Measurements from ENCODE around the gene MYO1D.
"Not testable (repeated sequence)": the region's sequence is repeated elsewhere in the genome, so short reads cannot be mapped to it uniquely, and the experiment has no call there.

MYO1D gene

DNA sequence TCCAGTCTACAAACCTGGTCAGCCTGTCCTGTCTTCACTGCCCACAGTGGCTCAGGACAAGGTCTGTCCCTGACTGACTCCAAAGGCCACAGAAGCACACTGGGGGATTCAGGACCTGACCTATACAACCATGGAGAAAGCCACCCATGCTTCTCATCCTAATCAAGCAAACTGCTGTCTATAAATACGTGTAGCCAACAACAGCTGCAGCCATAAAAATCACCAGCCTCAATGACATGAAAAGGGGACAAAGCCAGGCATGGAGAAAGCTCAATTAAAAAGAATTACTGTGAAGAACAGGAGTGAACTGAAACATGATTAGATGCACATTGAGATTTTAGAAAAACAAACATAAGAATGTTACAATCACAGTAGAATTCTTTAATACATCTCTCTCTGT lies 220.0 kb downstream of the MYO1D start:
- POLR2A ChIA-PET: interaction anchor here (1.4 kb wide), 1 partner anchor 170 kb away, joined by 3 read pairs; the partner anchor contains the start of gene CDK5R1
- DNase-seq (ENCODE audit: extremely low spot score): no peak
- CTCF ChIA-PET: no interaction called here
- TF ChIP-seq SUZ12 (IDR thresholded peaks at IDR 0.05): no peak
- no peak for TF ChIP-seq SP1 (IDR thresholded peaks at IDR 0.05)
- no peak for TF ChIP-seq ARNT (IDR thresholded peaks at IDR 0.05)
- no peak for TF ChIP-seq TARDBP (IDR thresholded peaks at IDR 0.05)
- no peak for TF ChIP-seq HDGF (IDR thresholded peaks at IDR 0.05; ENCODE audit: borderline replicate concordance)
- no peak for TF ChIP-seq LEF1 (IDR thresholded peaks at IDR 0.05; ENCODE audit: borderline replicate concordance)
- no peak for TF ChIP-seq ZNF384 (IDR thresholded peaks at IDR 0.05)
- no peak for TF ChIP-seq CTBP1 (IDR thresholded peaks at IDR 0.05; ENCODE audit: borderline replicate concordance)
- TF ChIP-seq FOXM1 (IDR thresholded peaks at IDR 0.05; ENCODE audit: borderline replicate concordance): no peak

DNA sequence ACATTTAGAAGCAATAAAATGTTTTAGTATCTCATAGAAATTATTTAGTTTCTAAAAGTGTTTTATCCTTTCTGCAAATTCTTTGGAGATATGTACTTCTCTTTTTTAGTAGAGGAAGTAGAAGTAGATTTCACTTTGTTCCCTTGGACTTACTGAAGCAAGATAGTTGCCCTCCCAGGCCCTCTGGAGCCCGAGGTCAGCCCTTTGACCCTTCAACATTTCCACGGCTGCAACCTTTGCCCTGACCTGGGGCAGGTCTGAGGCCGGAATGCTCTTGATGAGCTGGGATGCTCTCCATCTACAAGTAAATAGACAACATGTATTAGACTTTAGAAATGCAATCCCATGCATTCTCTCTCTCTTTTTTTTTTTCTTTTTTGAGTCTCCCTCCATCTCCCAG lies 222.6 kb downstream of the MYO1D start:
- TF ChIP-seq PKNOX1 (IDR thresholded peaks at IDR 0.05): no peak
- TF ChIP-seq SP1 (IDR thresholded peaks at IDR 0.05): no peak
- TF ChIP-seq FOXK2 (IDR thresholded peaks at IDR 0.05): no peak
- TF ChIP-seq SUZ12 (IDR thresholded peaks at IDR 0.05): no peak
- TF ChIP-seq HDGF (IDR thresholded peaks at IDR 0.05; ENCODE audit: borderline replicate concordance): no peak
- no peak for TF ChIP-seq ZNF384 (IDR thresholded peaks at IDR 0.05)
- no peak for DNase-seq (ENCODE audit: extremely low spot score)
- CTCF ChIA-PET: no interaction called here
- POLR2A ChIA-PET: no interaction called here

GRCh38 chr17:32651084-32651483 lies 225.8 kb downstream of the MYO1D start:
- CTCF ChIA-PET: interaction anchor here (1.2 kb wide), 1 partner anchor 8 kb away, joined by 3 read pairs; no protein-coding TSS in a partner anchor
- no peak for DNase-seq (ENCODE audit: extremely low spot score)
- TF ChIP-seq SP1 (IDR thresholded peaks at IDR 0.05): no peak
- POLR2A ChIA-PET: no interaction called here

DNA sequence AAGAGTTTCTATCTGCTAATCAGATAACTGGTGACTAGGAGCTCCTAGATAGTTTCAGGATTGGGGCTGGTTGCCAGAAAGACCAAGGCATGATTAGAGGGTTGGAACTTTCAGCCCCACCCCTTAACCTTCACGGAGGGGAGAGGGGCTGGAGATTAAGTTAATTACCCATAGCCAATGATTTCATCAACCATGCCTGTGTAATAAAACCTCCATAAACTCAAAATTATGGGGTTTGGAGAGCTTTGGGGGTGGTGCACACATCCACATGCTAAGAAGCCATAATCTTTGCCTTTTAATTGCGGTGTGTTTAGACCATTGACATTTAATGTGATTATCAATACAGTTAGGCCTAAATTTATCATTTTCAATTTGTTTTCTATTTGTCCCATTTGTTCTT lies 228.5 kb downstream of the MYO1D start:
- TF ChIP-seq BHLHE40 (IDR thresholded peaks at IDR 0.05; ENCODE audit: borderline replicate concordance): no peak
- TF ChIP-seq PKNOX1 (IDR thresholded peaks at IDR 0.05): no peak
- TF ChIP-seq TARDBP (IDR thresholded peaks at IDR 0.05): no peak
- TF ChIP-seq CTBP1 (IDR thresholded peaks at IDR 0.05; ENCODE audit: borderline replicate concordance): no peak
- no peak for TF ChIP-seq FOXK2 (IDR thresholded peaks at IDR 0.05)
- no peak for TF ChIP-seq NFRKB (IDR thresholded peaks at IDR 0.05)
- no peak for TF ChIP-seq ARNT (IDR thresholded peaks at IDR 0.05)
- TF ChIP-seq SUZ12 (IDR thresholded peaks at IDR 0.05): no peak
- TF ChIP-seq ELF4 (IDR thresholded peaks at IDR 0.05): no peak
- TF ChIP-seq LEF1 (IDR thresholded peaks at IDR 0.05; ENCODE audit: borderline replicate concordance): no peak
- no peak for DNase-seq (ENCODE audit: extremely low spot score)
- POLR2A ChIA-PET: no interaction called here
- CTCF ChIA-PET: no interaction called here

- POLR2A ChIA-PET: no interaction called here
- TF ChIP-seq LEF1 (IDR thresholded peaks at IDR 0.05; ENCODE audit: borderline replicate concordance): no peak
- no peak for TF ChIP-seq NFRKB (IDR thresholded peaks at IDR 0.05)
- no peak for TF ChIP-seq BHLHE40 (IDR thresholded peaks at IDR 0.05; ENCODE audit: borderline replicate concordance)
- TF ChIP-seq SUZ12 (IDR thresholded peaks at IDR 0.05): no peak
- TF ChIP-seq FOXK2 (IDR thresholded peaks at IDR 0.05): no peak
- no peak for TF ChIP-seq CTBP1 (IDR thresholded peaks at IDR 0.05; ENCODE audit: borderline replicate concordance)
- CTCF ChIA-PET: interaction anchor here (0.6 kb wide), 1 partner anchor 96 kb away, joined by 3 read pairs; no protein-coding TSS in a partner anchor
- DNase-seq (ENCODE audit: extremely low spot score): no peak
These were observed 230.0 kb downstream of the MYO1D start for GRCh38 chr17:32646941-32647340.

DNA sequence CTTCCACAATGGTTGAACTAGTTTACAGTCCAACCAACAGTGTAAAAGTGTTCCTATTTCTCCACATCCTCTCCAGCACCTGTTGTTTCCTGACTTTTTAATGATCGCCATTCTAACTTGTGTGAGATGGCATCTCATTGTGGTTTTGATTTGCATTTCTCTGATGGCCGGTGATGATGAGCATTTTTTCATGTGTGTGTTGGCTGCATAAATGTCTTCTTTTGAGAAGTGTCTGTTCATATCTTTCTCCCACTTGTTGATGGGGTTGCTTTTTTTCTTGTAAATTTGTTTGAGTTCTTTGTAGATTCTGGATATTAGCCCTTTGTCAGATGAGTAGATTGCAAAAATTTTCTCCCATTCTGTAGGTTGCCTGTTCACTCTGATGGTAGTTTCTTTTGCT lies 235.4 kb downstream of the MYO1D start:
- DNase-seq (ENCODE audit: extremely low spot score); POLR2A ChIA-PET: not testable (repeated sequence)
- CTCF ChIA-PET: interaction anchor here (0.7 kb wide), 1 partner anchor 132 kb away, joined by 3 read pairs; no protein-coding TSS in a partner anchor

GRCh38 chr17:32636598-32637218 lies 240.2 kb downstream of the MYO1D start:
- TF ChIP-seq TARDBP (IDR thresholded peaks at IDR 0.05) (no peak), LEF1 (IDR thresholded peaks at IDR 0.05; ENCODE audit: borderline replicate concordance) (no peak), NFRKB (IDR thresholded peaks at IDR 0.05) (no peak), FOXM1 (IDR thresholded peaks at IDR 0.05; ENCODE audit: borderline replicate concordance) (no peak), CTBP1 (IDR thresholded peaks at IDR 0.05; ENCODE audit: borderline replicate concordance) (no peak), FOXA1 (IDR thresholded peaks at IDR 0.05) (no peak), ELF4 (IDR thresholded peaks at IDR 0.05) (no peak), ARNT (IDR thresholded peaks at IDR 0.05) (no peak), FOXK2 (IDR thresholded peaks at IDR 0.05) (no peak), L3MBTL2 (conservative IDR thresholded peaks at IDR 0.05) (no peak)
- POLR2A ChIA-PET: no interaction called here
- CTCF ChIA-PET: no interaction called here
- DNase-seq (ENCODE audit: extremely low spot score): no peak

DNA sequence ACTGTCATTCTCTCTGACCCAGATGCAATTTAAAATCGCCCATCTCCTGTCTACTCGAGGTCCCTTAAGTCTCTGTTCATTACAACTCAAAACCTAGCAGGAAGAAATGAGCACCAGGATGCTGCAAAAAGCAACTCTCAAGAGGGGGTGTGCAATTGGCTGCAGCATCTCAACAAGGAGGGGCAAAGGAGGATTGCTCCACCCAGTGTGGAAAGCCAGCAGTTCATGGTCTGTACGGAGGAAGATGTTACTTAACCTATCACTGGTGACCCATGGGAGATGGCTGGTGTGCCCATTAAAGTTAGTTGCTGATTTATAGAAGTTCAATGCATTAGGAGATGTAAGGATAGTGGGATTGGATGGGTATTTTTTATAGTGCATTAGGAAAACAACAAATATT lies 242.8 kb downstream of the MYO1D start:
- POLR2A ChIA-PET: no interaction called here
- no peak for DNase-seq (ENCODE audit: extremely low spot score)
- no peak for TF ChIP-seq LEF1 (IDR thresholded peaks at IDR 0.05; ENCODE audit: borderline replicate concordance)
- TF ChIP-seq L3MBTL2 (conservative IDR thresholded peaks at IDR 0.05): no peak
- no peak for TF ChIP-seq PKNOX1 (IDR thresholded peaks at IDR 0.05)
- TF ChIP-seq ARNT (IDR thresholded peaks at IDR 0.05): no peak
- no peak for TF ChIP-seq SP1 (IDR thresholded peaks at IDR 0.05)
- no peak for TF ChIP-seq NFRKB (IDR thresholded peaks at IDR 0.05)
- TF ChIP-seq TARDBP (IDR thresholded peaks at IDR 0.05): no peak
- CTCF ChIA-PET: no interaction called here
